Daoy (cell line): ENCODE results near the gene MYOM1. TPM values are rescaled to one million over a fixed set of nuclear protein-coding genes. Genes with fewer than 3 reads are reported as not detected.
"Not testable (repeated sequence)": the region's sequence is repeated elsewhere in the genome, so short reads cannot be mapped to it uniquely, and the experiment has no call there.

ENCODE experiments used
- DNase-seq: peaks from one replicate; pipeline ENCODE4 v3.0.0-alpha.2; 2015; ENCODE audit warnings: low read depth
- total RNA-seq: library from RNA; depleted of rRNA; stranded (reverse); fragments of >200 nt; shearing (Covaris generic); gene quantifications from 2 replicates; pipeline ENCODE4 v1.2.3, GENCODE V29; 2014

The MYOM1 gene
- total RNA-seq, 1 experiment from 2014 or later, result not detected

- DNase-seq, result no peak
Measured at GRCh38 chr18:3088449-3088848, 131.3 kb downstream of the MYOM1 start.

- no peak for DNase-seq
Measured at GRCh38 chr18:3086871-3087270, 132.9 kb downstream of the MYOM1 start.

GRCh38 chr18:3085612-3086011 lies 134.2 kb downstream of the MYOM1 start:
- no peak for DNase-seq

GRCh38 chr18:3084206-3084605 lies 135.6 kb downstream of the MYOM1 start:
- DNase-seq, result no peak

GRCh38 chr18:3083766-3084165 lies 136.0 kb downstream of the MYOM1 start:
- DNase-seq, result no peak

GRCh38 chr18:3081584-3081991 lies 138.2 kb downstream of the MYOM1 start:
- no peak for DNase-seq

GRCh38 chr18:3079653-3080052 lies 140.1 kb downstream of the MYOM1 start:
- DNase-seq, result no peak

GRCh38 chr18:3075491-3075890 lies 144.3 kb downstream of the MYOM1 start:
- no peak for DNase-seq

- DNase-seq, result no peak
Measured at GRCh38 chr18:3074087-3074486, 145.7 kb downstream of the MYOM1 start.

GRCh38 chr18:3073353-3073752 lies 146.4 kb downstream of the MYOM1 start:
- not testable (repeated sequence) for DNase-seq

GRCh38 chr18:3071676-3072075 lies 148.1 kb downstream of the MYOM1 start:
- no peak for DNase-seq

GRCh38 chr18:3069671-3070433 lies 149.9 kb downstream of the MYOM1 start:
- DNase-seq, result no peak

- DNase-seq, result no peak
Measured at GRCh38 chr18:3067722-3068121, 152.0 kb downstream of the MYOM1 start.

GRCh38 chr18:3067165-3067661 lies 152.6 kb downstream of the MYOM1 start:
- no peak for DNase-seq

GRCh38 chr18:3066341-3067110 lies 153.2 kb downstream of the MYOM1 start:
- DNase-seq, result no peak

- not testable (repeated sequence) for DNase-seq
Measured at GRCh38 chr18:3063766-3064165, 156.0 kb downstream of the MYOM1 start.

GRCh38 chr18:3062798-3063680 lies 156.7 kb downstream of the MYOM1 start:
- peak; percentile 4 for DNase-seq

GRCh38 chr18:3061581-3062312 lies 158.0 kb downstream of the MYOM1 start:
- no peak for DNase-seq

GRCh38 chr18:3060667-3061580 lies 158.8 kb downstream of the MYOM1 start:
- no peak for DNase-seq

GRCh38 chr18:3059272-3059671 lies 160.5 kb downstream of the MYOM1 start:
- DNase-seq, result no peak
